Motor neuron (in vitro differentiated cells): Measurements from ENCODE around the gene FOXK1. TPM values are rescaled to one million over a fixed set of nuclear protein-coding genes. Genes with fewer than 3 reads are reported as not detected.

Source experiments
- ATAC-seq, 8 experiments: fragments of 200-7000 bp; cut with Tn5 transposase; replicated peaks in 6 of 8; 2 replicates each; pipeline ENCODE4 v1.8.0; 2021; ENCODE audit warnings: mild to moderate bottlenecking in 8 of 8, moderate library complexity in 8 of 8
- H3K27ac ChIP-seq, 2 donors: fragments of 250-450 bp; sonication (Bioruptor Pico); 2 replicates each; pipeline ENCODE4 v1.9.0; 2021; ENCODE audit warnings: antibody characterized with exemption in 2 of 2, mild to moderate bottlenecking in 2 of 2, moderate library complexity in 1 of 2
- H3K4me1 ChIP-seq, 2 donors: fragments of 250-450 bp; sonication (Bioruptor Pico); replicated peaks in 1 of 2; 2 replicates each; pipeline ENCODE4 v1.6.1; 2021; ENCODE audit warnings: antibody characterized with exemption in 2 of 2, mild to moderate bottlenecking in 2 of 2, moderate library complexity in 1 of 2
- H3K4me3 ChIP-seq, 5 donors: fragments of 250-450 bp; sonication (Bioruptor Pico); 2 replicates each; pipeline ENCODE4 v1.9.0; 2021; ENCODE audit warnings: antibody characterized with exemption in 5 of 5, mild to moderate bottlenecking in 5 of 5, moderate library complexity in 4 of 5
- WGBS, 10 experiments: fragments of 450-650 bp; shearing (Covaris generic); methylation state at CpG; one replicate each; pipeline ENCODE4 v1.0.0; 2022; 5-methylcytosine and 5-hydroxymethylcytosine counted together
- in situ Hi-C, 9 experiments: fragments of 400-800 bp; cut with MboI; loops; one replicate each; pipeline ENCODE4 v1.15.0; 2021; ENCODE audit warnings: low sequenced_read_pairs in 9 of 9, low pct_unique_long_range_greater_than_20kb in 2 of 9; ENCODE audit not compliant: unreplicated experiment in 9 of 9
- total RNA-seq, 8 experiments: library from RNA; unstranded; fragments of 300-600 nt; gene quantifications; 2 replicates each; pipeline versions ENCODE4 v1.2.3 to v1.2.4, GENCODE V29; 2022

FOXK1 gene
- total RNA-seq, 8 experiments from 2014 or later: 14.8 to 61.7 (median 24.5) TPM

DNA sequence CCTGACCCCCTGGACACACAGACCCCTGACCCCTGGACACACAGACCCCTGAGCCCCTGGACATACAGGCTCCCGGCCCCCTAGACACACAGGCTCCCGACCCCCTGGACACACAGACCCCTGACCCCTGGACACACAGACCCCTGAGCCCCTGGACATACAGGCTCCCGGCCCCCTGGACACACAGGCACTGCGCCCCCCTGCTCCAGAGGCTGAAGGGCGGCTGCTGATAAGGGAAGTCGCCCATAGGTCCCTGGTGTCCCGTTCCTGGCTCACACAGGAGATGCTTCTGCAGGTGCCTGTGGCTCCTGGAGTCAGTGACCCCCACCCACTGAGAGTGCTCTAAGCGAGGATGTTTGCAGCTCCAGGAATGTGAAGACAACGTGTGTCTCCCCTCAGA, 89.6 kb downstream of the FOXK1 start:
- ATAC-seq: no peak
- Histone ChIP-seq H3K27ac (no peak overlapping the region), H3K4me3 (no peak overlapping the region), H3K4me1 (peaks cover 13% of the 10 kb centered on the region in 2 donors)
- WGBS, 10 experiments: 80% methylated on average over 1 of the region's 9 CpGs; no CpG with 5 or more reads in 9 of the 10 experiments
- in situ Hi-C loops: no loop called here

- peaks cover 13 to 14% of the 10 kb centered on the region in 2 donors for H3K4me1 ChIP-seq
- WGBS, 10 experiments: 71 to 100% (median 100%) methylated on average over 1 to 4 of the region's 6 CpGs; no CpG with 5 or more reads in 4 of the 10 experiments
- in situ Hi-C loops: no loop called here
- no peak overlapping the region for H3K27ac ChIP-seq
- H3K4me3 ChIP-seq: no peak overlapping the region
- ATAC-seq: no peak
Observed at GRCh38 chr7:4772306-4772705, 90.2 kb downstream of the FOXK1 start.

DNA sequence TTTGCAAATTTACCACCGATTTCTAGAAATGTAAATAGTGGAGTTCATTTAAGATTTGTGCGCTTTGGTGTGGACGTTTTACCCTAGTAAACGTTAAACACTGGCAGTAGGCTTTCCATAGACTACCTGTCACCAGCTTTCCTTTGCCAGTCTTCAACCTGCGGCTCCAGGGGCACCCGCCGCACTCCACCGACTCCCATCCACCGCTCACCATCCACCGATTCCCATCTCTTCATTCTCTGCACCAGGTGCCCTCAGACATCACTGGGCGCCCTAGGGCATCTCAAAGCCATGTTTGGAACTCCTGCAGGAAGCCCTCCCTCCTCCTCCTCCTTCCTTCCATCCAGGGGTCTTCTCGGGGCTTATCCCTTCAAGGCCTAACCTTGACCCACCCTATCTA, 91.9 kb downstream of the FOXK1 start:
- WGBS, 10 experiments: 72 to 100% (median 88%) methylated on average over 1 to 12 of the region's 12 CpGs; no CpG with 5 or more reads in 4 of the 10 experiments
- in situ Hi-C loops: no loop called here
- no peak overlapping the region for H3K4me3 ChIP-seq
- peaks cover 13 to 14% of the 10 kb centered on the region in 2 donors for H3K4me1 ChIP-seq
- H3K27ac ChIP-seq: no peak overlapping the region
- ATAC-seq: no peak

GRCh38 chr7:4774658-4775249, 92.7 kb downstream of the FOXK1 start:
- Histone ChIP-seq H3K4me3 (peak overlapping the region; percentile 71 to 98 (median 87)), H3K27ac (peak overlapping the region; percentile 84 to 91), H3K4me1 (peaks cover 13 to 14% of the 10 kb centered on the region in 2 donors)
- in situ Hi-C loops: loop anchor here in 1 of 9 experiments (25.0 kb wide), 1 partner anchor 313 kb away; no protein-coding TSS in a partner anchor
- peak in 6 of 8 experiments; percentile 8 to 56 (median 24) for ATAC-seq
- WGBS, 10 experiments: 0 to 100% (median 9%) methylated on average over 1 to 17 of the region's 24 CpGs

DNA sequence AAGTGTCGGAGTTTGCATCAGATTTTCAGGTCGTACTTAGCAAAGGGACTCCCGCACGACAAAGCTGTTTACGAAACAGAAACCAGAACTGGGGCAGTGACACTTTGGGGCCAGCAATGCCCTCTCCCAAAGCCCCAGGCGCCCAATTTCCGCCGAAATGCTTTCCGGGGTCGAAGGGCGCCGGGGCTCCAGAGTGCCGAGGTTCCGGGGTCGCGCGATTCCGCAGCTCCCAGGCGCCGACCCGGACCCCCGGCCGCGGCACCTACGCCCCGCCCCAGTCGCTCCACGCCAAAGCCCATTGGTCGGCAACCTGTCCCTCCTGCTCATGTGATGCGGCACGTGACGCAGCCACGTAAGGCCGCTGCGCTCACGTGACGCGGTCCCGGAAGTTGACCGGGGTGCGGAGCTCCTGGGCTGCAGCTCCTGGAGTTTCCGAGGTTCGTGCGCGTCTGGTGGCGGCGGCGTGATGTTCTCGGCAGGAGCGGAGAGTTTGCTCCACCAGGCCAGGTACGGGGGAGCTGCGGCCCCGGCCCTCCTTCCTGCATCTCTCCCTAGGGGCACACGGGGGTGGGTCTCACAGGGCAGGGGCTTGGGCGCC, 93.3 kb downstream of the FOXK1 start, which contains the start of gene AP5Z1:
Gene AP5Z1, plus strand, starts transcription at position 374 of the 598 bp plus-strand sequence. Its CDS starts 93 bp downstream, at position 467.
- H3K4me3 ChIP-seq: peak within 1 kb of the TSS; percentile 71 to 98 (median 87)
- ATAC-seq: peak; percentile 83 to 96 (median 94)
- H3K27ac ChIP-seq: peak within 1 kb of the TSS; percentile 84 to 91
- 0% methylated on average over 2 to 5 of the region's 55 CpGs; no CpG with 5 or more reads in 5 of the 10 experiments for WGBS, 10 experiments
- in situ Hi-C loops: loop anchor here in 1 of 9 experiments (25.0 kb wide), 1 partner anchor 312 kb away; no protein-coding TSS in a partner anchor
- H3K4me1 ChIP-seq: peaks cover 13 to 14% of the 10 kb centered on the region in 2 donors

GRCh38 chr7:4775848-4776623, 93.9 kb downstream of the FOXK1 start:
- ATAC-seq: peak in 3 of 8 experiments; percentile 26 to 46 (median 46)

DNA sequence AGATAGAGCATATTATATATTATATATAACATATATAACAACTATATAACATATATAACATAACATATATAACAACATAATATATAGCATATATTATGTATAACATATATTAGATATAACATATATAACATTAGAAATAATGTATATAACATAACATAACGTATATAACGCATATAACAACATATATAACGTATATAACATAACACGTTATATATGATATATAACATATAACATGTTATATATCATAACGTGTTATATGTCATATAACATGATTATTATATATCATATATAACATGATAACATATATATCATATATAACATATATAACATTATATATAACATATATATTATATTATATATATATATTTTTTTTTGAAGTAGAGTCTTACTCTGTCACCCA, 97.0 kb downstream of the FOXK1 start:
- WGBS, 10 experiments: 82 to 100% (median 92%) methylated on average over 2 to 5 of the region's 5 CpGs; no CpG with 5 or more reads in 2 of the 10 experiments
- no peak overlapping the region for H3K27ac ChIP-seq
- peaks cover 11 to 14% of the 10 kb centered on the region in 2 donors for H3K4me1 ChIP-seq
- H3K4me3 ChIP-seq: no peak overlapping the region
- in situ Hi-C loops: loop anchor here in 1 of 9 experiments (25.0 kb wide), 1 partner anchor 308 kb away; no protein-coding TSS in a partner anchor
- ATAC-seq: no peak

More at GRCh38 chr7:4775848-4776623, 93.9 kb downstream of the FOXK1 start:
- in situ Hi-C loops: loop anchor here in 1 of 9 experiments (25.0 kb wide), 1 partner anchor 311 kb away; no protein-coding TSS in a partner anchor
- 11 to 100% (median 59%) methylated on average over 2 to 21 of the region's 32 CpGs for WGBS, 10 experiments
- H3K27ac ChIP-seq: peak overlapping the region; percentile 53 to 91
- peaks cover 13 to 14% of the 10 kb centered on the region in 2 donors for H3K4me1 ChIP-seq
- H3K4me3 ChIP-seq: peak overlapping the region; percentile 71 to 98 (median 87)

GRCh38 chr7:4781366-4782069, 99.4 kb downstream of the FOXK1 start:
- in situ Hi-C loops: loop anchor here in 1 of 9 experiments (25.0 kb wide), 1 partner anchor 306 kb away; no protein-coding TSS in a partner anchor
- Histone ChIP-seq H3K27ac (no peak overlapping the region), H3K4me1 (peaks cover under 1 to 3% of the 10 kb centered on the region in 2 donors), H3K4me3 (no peak overlapping the region)
- ATAC-seq: peak in 2 of 8 experiments; percentile 3 to 12
- WGBS, 10 experiments: 60 to 96% (median 90%) methylated on average over 1 to 13 of the region's 27 CpGs; no CpG with 5 or more reads in 7 of the 10 experiments

- ATAC-seq: peak in 2 of 8 experiments; percentile 2 to 13
- Histone ChIP-seq H3K27ac (no peak overlapping the region), H3K4me1 (no peaks in the 10 kb centered on the region), H3K4me3 (no peak overlapping the region)
- in situ Hi-C loops: loop anchor here in 1 of 9 experiments (25.0 kb wide), 1 partner anchor 305 kb away; no protein-coding TSS in a partner anchor
- 92 to 100% (median 94%) methylated on average over 1 to 9 of the region's 36 CpGs; no CpG with 5 or more reads in 5 of the 10 experiments for WGBS, 10 experiments
Observed at GRCh38 chr7:4782333-4783291, 100.5 kb downstream of the FOXK1 start.

DNA sequence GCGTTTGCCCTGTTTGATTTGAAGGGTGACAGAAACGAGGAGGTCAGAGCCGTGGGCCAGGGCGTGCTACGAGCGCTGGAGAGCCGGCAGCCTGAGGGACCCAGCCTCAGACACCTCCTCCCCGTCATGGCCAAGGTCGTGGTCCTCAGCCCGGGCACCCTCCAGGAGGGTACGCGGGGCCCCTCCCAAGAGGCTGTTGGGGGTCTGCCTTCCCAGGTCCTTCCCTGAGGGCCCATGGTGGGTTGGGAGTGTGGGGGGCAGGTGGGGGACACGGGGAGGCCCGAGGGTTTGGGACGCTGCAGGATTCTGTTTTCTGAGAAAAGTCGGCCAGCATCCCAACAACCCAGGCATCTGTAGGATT, 101.2 kb downstream of the FOXK1 start:
- H3K27ac ChIP-seq: no peak overlapping the region
- WGBS, 10 experiments: 80 to 100% (median 90%) methylated on average over 1 to 7 of the region's 16 CpGs; no CpG with 5 or more reads in 6 of the 10 experiments
- ATAC-seq: no peak
- no peak overlapping the region for H3K4me3 ChIP-seq
- in situ Hi-C loops: loop anchor here in 1 of 9 experiments (25.0 kb wide), 1 partner anchor 304 kb away; no protein-coding TSS in a partner anchor
- no peaks in the 10 kb centered on the region for H3K4me1 ChIP-seq

- Histone ChIP-seq H3K4me3 (no peak overlapping the region), H3K27ac (no peak overlapping the region), H3K4me1 (no peaks in the 10 kb centered on the region)
- in situ Hi-C loops: loop anchor here in 1 of 9 experiments (25.0 kb wide), 1 partner anchor 303 kb away; no protein-coding TSS in a partner anchor
- ATAC-seq: peak in 1 of 8 experiments; percentile 3
- whole genome bisulfite sequencing, 10 experiments: 100% methylated on average over 1 of the region's 40 CpGs; no CpG with 5 or more reads in 9 of the 10 experiments
Observed at GRCh38 chr7:4783762-4784351, 101.8 kb downstream of the FOXK1 start.
